Neural crest cell (in vitro differentiated cells): ENCODE measurements around the gene PIGS. TPM values are rescaled to one million over a fixed set of nuclear protein-coding genes. Genes with fewer than 3 reads are reported as not detected.

Experiments
- DNase-seq: peaks from one replicate; pipeline ENCODE4 v3.0.0; 2021; ENCODE audit warnings: low read depth, mixed read lengths, low spot score
- H3K27ac Mint-ChIP-seq: one replicate; pipeline ENCODE4 v1.8.0; 2021; ENCODE audit warnings: mild to moderate bottlenecking, mixed read lengths; ENCODE audit not compliant: unreplicated experiment
- H3K27me3 Mint-ChIP-seq: 2 replicates; pipeline ENCODE4 v1.8.0; 2021; ENCODE audit warnings: low read depth, mild to moderate bottlenecking, mixed read lengths
- H3K36me3 Mint-ChIP-seq: 2 replicates; pipeline ENCODE4 v1.8.0; 2021; ENCODE audit warnings: low read depth, mild to moderate bottlenecking, mixed read lengths
- H3K4me1 Mint-ChIP-seq: 2 replicates; pipeline ENCODE4 v1.8.0; 2021; ENCODE audit warnings: mixed read lengths
- H3K4me3 Mint-ChIP-seq: one replicate; pipeline ENCODE4 v1.8.0; 2021; ENCODE audit warnings: mild to moderate bottlenecking, mixed read lengths
- H3K9me3 Mint-ChIP-seq: 2 replicates; pipeline ENCODE4 v1.8.0; 2021; ENCODE audit warnings: mixed read lengths
- CTCF ChIP-seq: fragments of 200-600 bp; sonication (generic); conservative IDR thresholded peaks from 2 replicates; pipeline ENCODE4 v1.5.0; 2021; ENCODE audit warnings: antibody characterized with exemption, mild to moderate bottlenecking
- total RNA-seq: library from RNA; stranded (reverse); gene quantifications from 2 replicates; pipeline ENCODE4 v1.2.1, GENCODE V29; 2021

PIGS gene
- total RNA-seq, 1 donor from 2014 or later = 63.5 TPM

DNA sequence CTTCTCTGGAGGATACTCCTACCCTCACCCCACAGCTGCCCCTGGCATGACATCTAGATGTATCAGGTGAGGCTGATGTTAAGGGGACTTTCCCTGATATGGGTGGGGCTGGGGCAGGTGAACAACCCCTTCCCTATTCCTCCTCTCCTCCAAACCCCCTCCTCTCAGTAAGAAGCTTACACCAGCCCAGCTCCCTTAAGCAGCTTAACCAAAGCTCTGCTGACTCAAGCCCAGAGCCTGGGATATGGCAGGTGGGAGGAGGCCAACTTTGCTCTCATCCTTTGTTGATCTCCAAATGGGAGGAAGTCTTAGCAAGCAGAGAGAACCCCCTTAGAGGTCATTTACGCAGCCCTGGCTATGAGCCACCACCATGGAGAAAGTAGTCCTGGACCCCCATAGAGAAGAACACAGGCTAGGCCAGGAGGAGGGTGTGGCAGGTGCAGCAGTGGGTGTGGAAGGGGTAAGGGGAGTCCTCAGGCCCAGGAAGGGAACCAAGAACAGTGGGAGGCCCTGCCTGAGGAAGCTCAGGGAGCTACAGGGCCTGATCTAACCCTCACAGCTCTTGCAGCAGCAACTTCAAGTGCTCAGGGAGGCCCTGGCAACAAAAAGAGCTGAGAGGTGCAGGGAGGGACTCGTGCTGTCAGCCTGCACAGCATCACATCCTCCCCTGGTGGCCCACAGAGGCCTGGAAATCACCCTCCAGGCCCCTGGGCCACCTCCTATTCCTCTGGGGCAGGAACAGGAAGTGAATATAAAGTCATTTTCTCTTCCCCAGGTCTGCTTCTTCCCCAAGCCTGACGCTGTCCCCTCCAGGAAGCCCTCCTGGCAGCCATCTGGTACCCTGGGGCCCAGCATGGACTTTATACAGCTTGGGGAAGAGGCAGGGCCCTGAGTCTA, 21.8 kb downstream of the PIGS start:
- Mint-ChIP-seq H3K27ac (no peak overlapping the region), H3K4me3 (peak overlapping the region; percentile 71), H3K9me3 (no peaks in the 10 kb centered on the region), H3K4me1 (peaks cover 31% of the 10 kb centered on the region), H3K36me3 (peaks cover 9% of the 10 kb centered on the region), H3K27me3 (no peaks in the 10 kb centered on the region)
- no peak for DNase-seq
- TF ChIP-seq CTCF = no peak

- no peaks in the 10 kb centered on the region for H3K27me3 Mint-ChIP-seq
- no peak for TF ChIP-seq CTCF
- no peak for DNase-seq
- no peak overlapping the region for H3K27ac Mint-ChIP-seq
- H3K4me3 Mint-ChIP-seq = peak overlapping the region; percentile 84
- H3K4me1 Mint-ChIP-seq = peaks cover 31% of the 10 kb centered on the region
- H3K9me3 Mint-ChIP-seq = no peaks in the 10 kb centered on the region
- H3K36me3 Mint-ChIP-seq = peaks cover 1% of the 10 kb centered on the region
These were observed 22.8 kb downstream of the PIGS start for GRCh38 chr17:28548417-28549130.

DNA sequence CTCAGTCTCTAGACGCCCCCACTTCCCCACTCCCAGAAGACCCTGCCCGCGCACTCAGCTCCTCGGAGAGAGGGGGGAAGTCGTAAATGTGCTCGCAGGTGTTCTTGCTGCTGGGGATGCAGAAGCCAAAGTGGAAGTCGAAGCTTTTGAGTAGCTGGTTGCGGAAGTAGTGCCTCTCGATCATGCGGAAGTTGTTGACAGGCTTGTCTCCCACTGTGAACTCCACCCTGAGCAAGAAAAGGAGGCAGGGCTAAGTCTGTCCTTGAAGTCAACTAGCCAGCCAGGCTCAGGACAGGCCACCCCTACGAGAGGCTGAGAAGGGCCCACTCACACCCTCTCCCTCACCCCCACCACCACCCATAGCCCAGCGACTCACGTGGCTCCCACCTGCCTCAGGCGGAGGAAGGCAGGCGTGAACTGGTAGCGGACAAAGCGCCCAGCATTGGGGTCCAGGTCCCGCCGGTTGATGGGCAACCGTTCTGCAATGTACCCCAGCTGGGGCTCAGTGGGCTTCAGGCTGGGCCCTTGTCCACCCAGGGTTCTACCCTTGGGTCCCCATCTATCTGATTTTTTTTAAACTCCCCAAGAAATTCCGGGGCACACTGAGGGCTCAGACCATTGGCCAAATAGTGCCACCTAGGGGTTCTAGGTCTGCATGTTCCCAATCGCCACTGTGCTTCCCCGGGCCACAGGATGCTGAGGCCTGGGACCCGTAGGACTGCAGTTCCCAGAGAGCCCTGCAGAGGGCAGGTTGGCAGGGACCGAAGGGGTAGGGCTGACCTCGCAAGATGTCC, 23.5 kb downstream of the PIGS start:
- Mint-ChIP-seq H3K9me3 (no peaks in the 10 kb centered on the region), H3K36me3 (no peaks in the 10 kb centered on the region), H3K4me1 (peaks cover 27% of the 10 kb centered on the region), H3K4me3 (peak overlapping the region; percentile 84), H3K27me3 (no peaks in the 10 kb centered on the region), H3K27ac (no peak overlapping the region)
- DNase-seq = peak; percentile 81
- TF ChIP-seq CTCF = peak; percentile 75

DNA sequence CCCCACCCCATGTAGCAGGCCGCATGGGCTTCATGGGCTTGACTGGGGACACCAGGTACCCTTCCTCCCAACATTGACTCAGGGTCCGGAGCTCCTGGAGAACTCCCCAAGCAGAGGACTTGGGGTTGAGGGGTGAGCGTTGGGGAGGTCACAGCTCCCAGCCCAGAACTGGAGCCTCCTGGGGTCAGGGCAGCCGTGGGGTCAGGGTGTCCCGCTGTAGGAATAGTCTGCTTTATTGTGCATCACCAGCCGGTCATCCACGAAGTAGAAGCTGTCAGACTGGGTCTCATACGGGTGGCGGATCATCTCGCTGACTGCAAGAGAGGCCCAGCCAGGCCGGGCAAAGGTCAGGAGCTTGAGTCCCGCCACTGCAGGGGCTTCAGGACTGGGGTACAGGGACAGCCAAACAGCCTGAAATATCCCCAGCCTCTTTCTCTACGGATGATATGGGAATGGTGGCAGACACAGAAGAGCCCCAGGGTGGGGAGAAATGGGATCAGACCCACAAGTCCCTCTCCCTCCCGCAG, 24.2 kb downstream of the PIGS start:
- DNase-seq = no peak
- Mint-ChIP-seq H3K36me3 (no peaks in the 10 kb centered on the region), H3K9me3 (no peaks in the 10 kb centered on the region), H3K27me3 (no peaks in the 10 kb centered on the region), H3K27ac (no peak overlapping the region), H3K4me3 (no peak overlapping the region), H3K4me1 (peaks cover 24% of the 10 kb centered on the region)
- no peak for TF ChIP-seq CTCF

DNA sequence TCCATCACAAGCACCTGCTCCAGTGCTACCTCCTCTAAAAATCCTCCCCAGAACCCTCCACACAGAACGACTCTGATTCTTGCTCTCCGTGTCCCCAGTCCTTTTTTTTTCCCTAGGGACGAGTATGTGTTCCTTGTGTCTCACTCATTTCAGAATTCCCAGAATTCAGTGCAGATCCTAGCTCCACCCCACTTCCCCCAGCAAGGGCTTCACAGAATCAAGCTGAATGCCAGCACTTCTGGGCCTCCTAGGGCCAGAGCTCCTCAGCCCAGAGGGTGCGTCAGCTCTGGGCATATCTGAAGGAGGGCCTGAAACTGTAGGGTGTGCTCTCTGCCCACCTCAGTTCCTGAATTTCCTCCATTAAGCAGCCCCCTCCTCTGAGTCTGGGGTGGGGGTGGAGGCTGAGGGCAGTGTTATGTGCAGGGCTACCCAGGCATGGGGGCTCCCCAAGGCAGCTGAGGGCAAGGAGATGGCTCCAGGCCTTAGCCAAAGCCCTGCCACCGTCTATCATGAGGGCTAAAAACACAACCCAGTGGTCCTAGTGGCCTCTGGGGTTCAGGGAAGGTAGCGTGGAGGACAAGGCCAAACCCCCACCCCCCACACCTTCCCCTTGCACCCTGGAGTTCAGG, 25.4 kb downstream of the PIGS start:
- Mint-ChIP-seq H3K9me3 (no peaks in the 10 kb centered on the region), H3K4me1 (peaks cover 14% of the 10 kb centered on the region), H3K36me3 (no peaks in the 10 kb centered on the region), H3K4me3 (no peak overlapping the region), H3K27ac (peak overlapping the region; percentile 35), H3K27me3 (no peaks in the 10 kb centered on the region)
- no peak for DNase-seq
- TF ChIP-seq CTCF = no peak
